Body of pancreas (tissue), 4 donors: Measurements from ENCODE around the gene RHOJ. TPM values are rescaled to one million over a fixed set of nuclear protein-coding genes. Genes with fewer than 3 reads are reported as not detected.

Experiments
- ATAC-seq: fragments of 150-250 bp; one replicate; pipeline ENCODE4 v1.9.1; 2016
- DNase-seq, 4 donors: peaks; one replicate each; pipeline ENCODE4 v3.0.0-alpha.2; 2019
- H3K27ac ChIP-seq, 4 donors: fragments of 200-600 bp; sonication (generic); 1 replicate in 3 of 4; 2 replicates in 1 of 4; pipeline versions ENCODE4 v1.5.1 to v1.6.1; 2016 to 2019; ENCODE audit warnings: mild to moderate bottlenecking in 1 of 4, mixed read lengths in 1 of 4, moderate library complexity in 1 of 4
- H3K27me3 ChIP-seq, 2 donors: fragments of 200-600 bp; sonication (generic); one replicate each; pipeline ENCODE4 v1.6.0; 2016; ENCODE audit warnings: mild to moderate bottlenecking in 1 of 2
- H3K36me3 ChIP-seq, 2 donors: fragments of 200-600 bp; sonication (generic); replicated peaks in 1 of 2; 2 replicates each; pipeline ENCODE4 v1.5.1; 2016; ENCODE audit warnings: low read depth in 2 of 2; ENCODE audit not compliant: insufficient read depth in 1 of 2
- H3K4me1 ChIP-seq: fragments of 200-600 bp; sonication (generic); one replicate; pipeline ENCODE4 v1.6.0; 2016
- H3K4me3 ChIP-seq, 2 donors: fragments of 200-600 bp; sonication (generic); 1 replicate in 1 of 2; 2 replicates in 1 of 2; pipeline ENCODE4 v1.5.1; 2016 to 2019
- H3K9me3 ChIP-seq, 3 donors: fragments of 200-600 bp; sonication (generic); 1 replicate in 2 of 3; 2 replicates in 1 of 3; pipeline ENCODE4 v1.5.1; 2016
- POLR2A ChIP-seq, 3 donors: fragments of 450-650 bp; IDR thresholded peaks; one replicate each; pipeline ENCODE4 v1.6.1; 2016; ENCODE audit warnings: antibody characterized with exemption in 3 of 3, mild to moderate bottlenecking in 2 of 3
- WGBS, 2 donors: methylation state at CpG; one replicate each; pipeline ENCODE4 v1.1.5; 2017; 5-methylcytosine and 5-hydroxymethylcytosine counted together
- intact Hi-C: fragments of 100-400 bp; cut with DNase I; formaldehyde crosslinking; loops from one replicate; pipeline ENCODE4 v1.15.1; 2023
- total RNA-seq, 2 donors: library from RNA; depleted of rRNA; stranded (reverse); fragments of >200 nt; gene quantifications; one replicate each; pipeline ENCODE4 v1.1.0, GENCODE V29; 2016
- TF ChIP-seq, protein P1 (sequence below), 7 experiments: fragments of 450-650 bp in 4 of 7; fragments of 200-600 bp in 3 of 7; sonication (generic) in 3 of 7; IDR thresholded peaks; one replicate each; pipeline ENCODE4 v1.5.1; 2016 to 2019; ENCODE audit warnings: antibody characterized with exemption in 7 of 7

RHOJ gene
- 1 to 10 TPM; 4.2 to 7.3 TPM for total RNA-seq

DNA sequence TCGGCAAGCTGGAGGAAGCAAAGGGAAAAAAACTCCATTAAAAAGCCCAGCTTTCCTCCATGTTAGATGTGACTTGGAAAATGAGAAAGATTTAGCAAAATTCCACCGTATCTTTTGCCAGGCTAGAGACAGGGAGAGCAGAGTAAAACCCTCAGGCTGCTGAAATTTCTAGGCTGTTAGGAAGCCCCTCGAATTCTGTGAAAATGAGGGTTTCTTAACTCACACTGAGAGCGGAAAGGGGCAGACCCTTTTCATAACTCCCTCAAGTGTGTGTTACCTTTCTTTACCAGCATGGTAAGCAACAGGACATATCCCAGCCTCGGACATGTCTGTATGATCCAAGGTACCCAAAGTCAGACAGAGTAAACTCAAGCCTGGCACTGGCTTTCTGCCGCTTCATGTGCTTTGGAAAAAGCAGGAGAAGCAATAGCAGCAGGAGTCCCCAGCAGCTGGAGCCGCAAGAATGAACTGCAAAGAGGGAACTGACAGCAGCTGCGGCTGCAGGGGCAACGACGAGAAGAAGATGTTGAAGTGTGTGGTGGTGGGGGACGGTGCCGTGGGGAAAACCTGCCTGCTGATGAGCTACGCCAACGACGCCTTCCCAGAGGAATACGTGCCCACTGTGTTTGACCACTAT lies at the start of gene RHOJ:
Gene RHOJ, plus strand, starts transcription at position 37 of the 637 bp plus-strand sequence. Its CDS starts 427 bp downstream, at position 464.
- peak in 2 of 4 donors; percentile 7 to 13 for DNase-seq
- Histone ChIP-seq H3K36me3 (no peaks in the 10 kb centered on the region), H3K27ac (peak within 1 kb of the TSS; percentile 21 to 81 (median 66)), H3K9me3 (no peaks in the 10 kb centered on the region), H3K27me3 (no peaks in the 10 kb centered on the region), H3K4me1 (peaks cover 9% of the 10 kb centered on the region), H3K4me3 (no peak within 1 kb of the TSS)
- intact Hi-C loops = no loop called here
- TF ChIP-seq, protein P1, sequence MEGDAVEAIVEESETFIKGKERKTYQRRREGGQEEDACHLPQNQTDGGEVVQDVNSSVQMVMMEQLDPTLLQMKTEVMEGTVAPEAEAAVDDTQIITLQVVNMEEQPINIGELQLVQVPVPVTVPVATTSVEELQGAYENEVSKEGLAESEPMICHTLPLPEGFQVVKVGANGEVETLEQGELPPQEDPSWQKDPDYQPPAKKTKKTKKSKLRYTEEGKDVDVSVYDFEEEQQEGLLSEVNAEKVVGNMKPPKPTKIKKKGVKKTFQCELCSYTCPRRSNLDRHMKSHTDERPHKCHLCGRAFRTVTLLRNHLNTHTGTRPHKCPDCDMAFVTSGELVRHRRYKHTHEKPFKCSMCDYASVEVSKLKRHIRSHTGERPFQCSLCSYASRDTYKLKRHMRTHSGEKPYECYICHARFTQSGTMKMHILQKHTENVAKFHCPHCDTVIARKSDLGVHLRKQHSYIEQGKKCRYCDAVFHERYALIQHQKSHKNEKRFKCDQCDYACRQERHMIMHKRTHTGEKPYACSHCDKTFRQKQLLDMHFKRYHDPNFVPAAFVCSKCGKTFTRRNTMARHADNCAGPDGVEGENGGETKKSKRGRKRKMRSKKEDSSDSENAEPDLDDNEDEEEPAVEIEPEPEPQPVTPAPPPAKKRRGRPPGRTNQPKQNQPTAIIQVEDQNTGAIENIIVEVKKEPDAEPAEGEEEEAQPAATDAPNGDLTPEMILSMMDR (IDR thresholded peaks at IDR 0.05) = no peak
- TF ChIP-seq POLR2A (IDR thresholded peaks at IDR 0.05) = no peak
- 24 to 41% methylated on average over 16 of the region's 16 CpGs for WGBS, 2 donors
- peak; percentile 19 for ATAC-seq

DNA sequence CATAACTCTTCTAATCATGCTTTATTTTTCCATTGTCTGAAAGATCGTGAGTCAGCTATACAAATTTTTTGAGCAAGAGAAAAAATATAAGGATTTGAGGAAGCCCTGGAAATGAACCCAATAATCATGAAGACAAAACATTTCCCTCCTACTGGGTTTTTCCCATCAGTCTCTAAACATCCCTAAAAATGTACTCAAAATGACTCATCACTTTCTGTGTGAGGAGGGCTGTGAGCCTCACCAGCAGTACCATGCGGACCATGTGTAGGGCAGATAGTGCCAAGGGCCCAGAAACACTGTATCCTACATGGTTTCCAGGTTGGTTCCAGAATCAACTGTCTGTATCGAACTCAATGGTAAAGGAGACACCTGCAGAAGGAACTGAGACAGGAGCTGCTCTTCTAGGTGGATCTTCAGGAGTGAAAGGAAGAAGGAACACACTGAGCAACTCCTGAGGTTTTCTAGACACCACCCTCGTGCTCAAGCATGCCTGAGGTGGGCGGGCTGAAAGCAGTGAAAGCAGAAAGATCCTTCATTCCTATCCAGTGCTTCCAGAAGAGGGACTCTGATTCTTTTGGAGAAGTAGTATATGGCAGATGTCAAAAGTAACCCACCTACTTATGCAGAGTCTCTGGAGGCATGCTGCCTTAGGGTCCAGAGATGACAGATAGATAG lies 48.6 kb upstream of the RHOJ start:
- ATAC-seq = no peak
- Histone ChIP-seq H3K9me3 (no peaks in the 10 kb centered on the region), H3K27me3 (no peaks in the 10 kb centered on the region), H3K4me1 (no peaks in the 10 kb centered on the region), H3K36me3 (no peaks in the 10 kb centered on the region), H3K27ac (no peak overlapping the region), H3K4me3 (no peak overlapping the region)
- TF ChIP-seq POLR2A (IDR thresholded peaks at IDR 0.05) = no peak
- TF ChIP-seq, protein P1 (IDR thresholded peaks at IDR 0.05) = no peak
- DNase-seq = no peak
- WGBS, 2 donors = 45 to 47% methylated on average over 5 of the region's 5 CpGs
- intact Hi-C loops = no loop called here

DNA sequence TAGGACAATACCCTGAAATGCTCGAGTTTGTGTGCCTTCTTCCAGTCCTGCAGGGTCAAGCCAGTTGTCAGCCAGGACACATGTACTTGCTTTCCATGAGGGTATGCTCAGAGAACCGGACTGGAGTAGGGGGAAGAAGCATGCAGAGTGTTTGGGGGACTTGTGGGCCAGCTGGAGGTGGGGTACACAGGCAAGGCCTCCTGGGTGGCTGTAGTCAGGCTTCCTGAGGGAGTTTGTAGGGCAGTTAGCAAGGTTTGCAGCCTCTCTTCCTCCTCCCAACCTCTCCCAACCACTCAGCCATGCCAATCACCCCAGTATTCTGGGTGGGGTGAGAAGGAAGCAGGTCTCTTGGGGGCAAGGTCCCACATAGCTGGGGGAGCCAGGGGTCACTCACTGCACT lies 47.0 kb upstream of the RHOJ start:
- no peak for TF ChIP-seq POLR2A (IDR thresholded peaks at IDR 0.05)
- TF ChIP-seq, protein P1 (IDR thresholded peaks at IDR 0.05) = no peak
- intact Hi-C loops = no loop called here
- H3K36me3 ChIP-seq = no peaks in the 10 kb centered on the region
- WGBS, 2 donors = 31 to 38% methylated on average over 2 of the region's 2 CpGs
- no peak overlapping the region for H3K4me3 ChIP-seq
- no peaks in the 10 kb centered on the region for H3K9me3 ChIP-seq
- no peak overlapping the region for H3K27ac ChIP-seq
- no peaks in the 10 kb centered on the region for H3K27me3 ChIP-seq
- H3K4me1 ChIP-seq = no peaks in the 10 kb centered on the region
- ATAC-seq = no peak
- no peak for DNase-seq

DNA sequence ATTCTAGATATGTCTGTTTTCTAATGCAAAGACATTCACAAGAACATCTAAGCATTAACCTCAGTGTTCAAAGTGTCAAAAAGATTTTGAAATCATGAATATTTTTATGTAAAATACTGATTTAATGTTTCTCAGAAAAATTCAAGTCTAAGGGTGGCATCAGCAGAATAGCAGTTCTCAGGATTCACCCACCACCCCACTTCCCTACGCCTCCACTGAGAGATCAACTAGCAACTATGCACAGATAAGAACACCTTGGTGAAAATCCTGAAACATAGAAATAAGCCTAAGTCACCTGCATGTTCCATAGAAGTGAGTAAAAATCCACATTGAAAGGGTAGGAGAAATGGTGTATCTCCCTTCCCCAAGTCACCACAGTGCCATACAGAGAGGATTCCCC lies 40.9 kb upstream of the RHOJ start:
- intact Hi-C loops = no loop called here
- no peak overlapping the region for H3K27ac ChIP-seq
- ATAC-seq = no peak
- DNase-seq = no peak
- no peaks in the 10 kb centered on the region for H3K27me3 ChIP-seq
- TF ChIP-seq, protein P1 (IDR thresholded peaks at IDR 0.05) = no peak
- no peak for TF ChIP-seq POLR2A (IDR thresholded peaks at IDR 0.05)
- H3K4me1 ChIP-seq = no peaks in the 10 kb centered on the region
- H3K36me3 ChIP-seq = no peaks in the 10 kb centered on the region
- no peaks in the 10 kb centered on the region for H3K9me3 ChIP-seq
- no peak overlapping the region for H3K4me3 ChIP-seq
- WGBS, 2 donors = 76 to 77% methylated on average over 1 of the region's 1 CpG
